ENCODE results near the gene FRYL. TPM values are rescaled to one million over a fixed set of nuclear protein-coding genes. Genes with fewer than 3 reads are reported as not detected.

FRYL gene
- total RNA-seq, 1 donor from 2014 or later = 91.4 TPM

- intact Hi-C loops (cut with micrococcal nuclease) = no loop called here
Observed at GRCh38 chr4:48570646-48571220, 209.3 kb downstream of the FRYL start.

DNA sequence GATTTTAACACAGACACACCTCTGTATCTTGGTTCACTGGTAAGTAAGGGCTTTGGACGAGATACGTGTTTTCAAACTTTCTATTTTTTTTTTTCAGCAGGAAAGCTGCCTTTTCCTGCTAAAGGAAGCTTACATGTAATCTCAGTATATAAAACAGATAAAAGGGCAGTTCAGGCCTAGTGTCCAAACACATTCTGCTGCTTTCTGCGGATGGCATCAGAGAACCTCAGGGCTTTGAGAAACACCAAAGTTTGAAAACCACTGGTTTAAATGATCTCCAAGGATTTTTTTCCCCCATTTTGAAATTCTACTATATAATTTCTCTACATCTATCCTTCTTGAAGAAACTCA, 214.1 kb downstream of the FRYL start:
- intact Hi-C loops (cut with micrococcal nuclease) = no loop called here

DNA sequence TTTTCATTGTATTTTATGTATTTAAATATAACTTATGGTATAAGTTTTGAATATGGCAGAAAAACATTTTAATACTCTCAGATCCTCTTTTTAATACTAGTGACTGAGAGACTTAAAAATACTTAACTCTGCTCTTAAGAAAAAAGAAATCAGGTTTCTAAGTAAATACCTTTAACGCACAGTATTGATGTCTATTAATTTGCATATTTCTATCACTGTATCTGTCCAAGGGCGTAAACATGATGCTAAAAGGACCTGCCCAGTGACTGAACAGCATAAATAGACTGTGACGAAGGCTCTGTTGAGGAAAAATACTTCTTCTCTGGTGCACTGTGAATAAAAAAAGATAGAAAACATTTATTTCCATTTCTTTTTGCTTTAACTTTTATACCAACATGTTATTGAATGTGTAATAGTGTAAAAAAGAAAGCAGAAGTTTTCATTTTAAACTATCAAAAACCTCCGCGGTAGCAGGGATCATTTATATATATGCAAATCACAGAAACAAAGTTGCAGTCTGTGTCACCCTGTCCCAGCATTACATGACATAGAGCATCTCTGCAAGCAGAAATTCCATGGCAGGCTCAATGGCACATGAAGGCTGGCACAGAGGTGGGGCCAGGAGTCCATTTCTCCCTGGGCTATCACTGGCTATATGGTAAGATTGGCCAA, 214.6 kb downstream of the FRYL start:
- intact Hi-C loops (cut with micrococcal nuclease) = no loop called here

GRCh38 chr4:48564151-48564550, 215.9 kb downstream of the FRYL start:
- intact Hi-C loops (cut with micrococcal nuclease) = no loop called here

DNA sequence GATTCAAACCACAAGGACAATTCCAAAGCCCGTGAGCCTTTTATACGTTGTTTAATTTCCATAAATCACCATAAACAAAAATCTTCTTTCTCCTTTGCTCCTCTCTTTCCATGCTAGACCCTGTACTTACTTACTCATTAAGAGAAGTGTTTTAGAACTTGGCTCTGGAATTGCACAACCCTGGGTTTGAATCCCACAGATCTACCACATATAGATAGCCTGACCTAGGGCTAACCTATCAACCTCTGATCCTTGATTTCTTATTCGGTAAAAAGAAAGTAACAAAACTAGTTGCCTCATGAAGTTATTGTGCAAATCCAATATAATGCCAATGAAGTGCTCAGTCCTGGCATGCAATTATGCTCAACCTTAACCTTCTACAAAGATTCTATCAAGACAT, 221.3 kb downstream of the FRYL start:
- intact Hi-C loops (cut with micrococcal nuclease) = no loop called here

GRCh38 chr4:48558026-48558425, 222.1 kb downstream of the FRYL start:
- intact Hi-C loops (cut with micrococcal nuclease) = no loop called here

GRCh38 chr4:48557478-48557877, 222.6 kb downstream of the FRYL start:
- intact Hi-C loops (cut with micrococcal nuclease) = no loop called here

- intact Hi-C loops (cut with micrococcal nuclease) = no loop called here
Observed at GRCh38 chr4:48556268-48556667, 223.8 kb downstream of the FRYL start.

- intact Hi-C loops (cut with micrococcal nuclease) = no loop called here
Observed at GRCh38 chr4:48554606-48555005, 225.5 kb downstream of the FRYL start.

DNA sequence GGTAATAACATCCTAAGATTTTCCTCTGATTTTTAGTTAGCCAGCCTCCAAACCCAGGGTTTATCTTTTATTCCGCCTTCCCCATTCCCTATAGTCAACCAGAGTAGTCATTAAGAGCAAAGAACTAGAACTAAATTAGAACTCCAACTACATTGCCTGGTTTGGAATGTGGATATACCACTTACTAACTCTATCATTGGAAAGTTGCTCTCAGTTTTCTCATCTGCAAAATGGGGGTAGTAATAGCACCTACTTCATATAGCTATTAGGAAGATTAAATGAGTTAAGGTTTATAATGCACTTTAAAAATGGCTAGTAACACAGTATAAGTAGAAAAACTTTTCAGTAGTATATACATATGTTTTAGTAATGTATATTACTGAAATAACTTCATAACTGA, 226.4 kb downstream of the FRYL start:
- intact Hi-C loops (cut with micrococcal nuclease) = no loop called here

GRCh38 chr4:48546336-48546735, 233.7 kb downstream of the FRYL start:
- intact Hi-C loops (cut with micrococcal nuclease) = loop anchor here (1.0 to 5.0 kb wide), 3 partner anchors 101 to 419 kb away; no protein-coding TSS in a partner anchor

GRCh38 chr4:48543796-48544195, 236.3 kb downstream of the FRYL start:
- intact Hi-C loops (cut with micrococcal nuclease) = no loop called here

DNA sequence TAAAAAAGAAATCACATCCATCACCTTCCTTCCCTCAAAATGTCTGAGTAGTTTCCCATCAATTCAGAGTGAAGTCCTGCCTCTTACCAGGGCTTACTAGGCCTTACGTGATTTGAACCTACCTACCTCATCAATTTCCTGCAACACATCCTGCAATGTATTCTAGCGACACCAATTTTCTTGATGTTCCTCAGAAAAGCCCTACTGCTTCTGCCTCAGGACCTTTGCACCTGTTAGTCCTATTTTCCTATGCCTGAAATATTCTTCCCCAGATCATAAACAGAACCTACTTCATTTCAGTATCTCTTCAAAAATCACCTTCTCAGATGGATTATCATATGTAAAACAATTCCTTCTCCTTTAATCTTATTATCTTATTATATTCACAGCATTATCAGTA, 237.2 kb downstream of the FRYL start:
- intact Hi-C loops (cut with micrococcal nuclease) = no loop called here

- intact Hi-C loops (cut with micrococcal nuclease) = no loop called here
Observed at GRCh38 chr4:48539597-48539996, 240.5 kb downstream of the FRYL start.

DNA sequence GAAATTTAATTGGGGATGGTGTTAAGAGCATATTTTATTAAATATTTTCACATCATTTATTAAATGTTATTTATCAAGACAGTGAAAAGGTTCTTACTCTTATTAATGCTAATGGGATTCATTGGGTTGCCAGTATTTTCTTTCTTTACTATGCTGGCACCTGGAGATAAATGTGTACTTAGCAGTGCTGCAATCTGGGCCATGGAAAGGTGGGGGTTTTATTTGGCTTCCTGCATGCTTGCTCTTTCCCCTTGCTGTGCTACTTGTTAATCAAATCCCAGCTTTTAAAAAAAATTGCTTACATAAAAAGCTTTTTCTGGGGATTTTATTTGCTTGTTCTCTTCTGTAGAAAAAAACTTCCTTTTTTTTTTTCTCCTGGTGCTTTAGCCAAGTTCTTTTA, 241.7 kb downstream of the FRYL start:
- intact Hi-C loops (cut with micrococcal nuclease) = no loop called here

DNA sequence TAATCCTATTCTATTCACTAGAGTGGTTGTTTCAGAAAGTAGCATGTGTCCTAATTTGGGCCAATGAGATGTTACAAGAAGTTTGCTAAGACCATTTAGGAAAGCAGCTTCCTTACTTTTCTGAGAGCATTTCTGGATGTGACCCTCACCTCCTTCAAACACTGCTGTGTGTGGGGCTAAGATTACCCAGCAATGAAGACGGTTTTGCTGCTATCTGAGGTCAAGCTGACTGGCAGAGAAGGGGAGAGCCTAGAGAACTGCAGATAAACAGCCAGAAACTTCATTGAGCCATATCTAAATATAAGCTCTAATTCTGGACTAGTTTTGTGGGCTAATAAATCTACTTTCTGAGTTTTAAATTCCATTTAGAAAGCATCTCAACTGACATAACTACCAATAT, 253.7 kb downstream of the FRYL start:
- intact Hi-C loops (cut with micrococcal nuclease) = no loop called here

- intact Hi-C loops (cut with micrococcal nuclease) = no loop called here
Observed at GRCh38 chr4:48518143-48518542, 261.9 kb downstream of the FRYL start.

DNA sequence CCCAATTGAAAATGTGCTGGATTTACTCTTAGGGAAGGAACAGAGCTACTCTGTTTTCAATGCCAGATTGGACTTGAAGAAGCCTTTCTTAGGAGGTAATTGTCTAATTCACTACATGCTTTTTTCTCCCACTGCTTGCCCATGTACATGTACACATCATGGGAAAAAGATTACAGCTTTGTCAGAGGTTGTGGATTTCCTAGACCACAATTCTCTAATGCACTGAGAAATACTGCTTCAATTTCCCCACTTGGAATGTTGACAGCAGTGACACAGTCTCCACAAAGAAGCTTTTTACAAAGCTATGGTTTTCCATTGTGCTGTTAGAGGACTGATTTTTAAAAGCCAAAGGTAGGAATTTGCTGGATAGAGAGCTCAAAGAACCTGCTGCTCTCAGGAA, 270.5 kb downstream of the FRYL start:
- intact Hi-C loops (cut with micrococcal nuclease) = no loop called here

DNA sequence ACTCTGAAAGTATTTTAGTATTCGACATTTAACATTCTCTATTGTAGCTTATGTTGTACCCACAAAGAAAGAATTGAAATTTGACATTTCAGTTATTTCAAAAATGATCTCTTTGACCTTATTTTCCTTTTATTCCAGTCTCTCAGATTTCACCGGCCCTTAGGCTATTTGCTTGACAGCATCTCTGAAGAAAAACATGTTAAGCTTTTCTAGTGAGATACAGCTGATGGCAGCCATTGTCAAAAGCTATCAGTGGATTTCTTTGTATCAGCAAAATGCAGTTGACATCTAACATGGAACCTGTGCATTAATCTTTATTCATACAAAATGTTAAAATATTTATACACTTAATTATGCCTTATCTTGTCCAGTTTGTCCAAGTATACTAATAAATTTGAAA, 273.4 kb downstream of the FRYL start:
- intact Hi-C loops (cut with micrococcal nuclease) = no loop called here

DNA sequence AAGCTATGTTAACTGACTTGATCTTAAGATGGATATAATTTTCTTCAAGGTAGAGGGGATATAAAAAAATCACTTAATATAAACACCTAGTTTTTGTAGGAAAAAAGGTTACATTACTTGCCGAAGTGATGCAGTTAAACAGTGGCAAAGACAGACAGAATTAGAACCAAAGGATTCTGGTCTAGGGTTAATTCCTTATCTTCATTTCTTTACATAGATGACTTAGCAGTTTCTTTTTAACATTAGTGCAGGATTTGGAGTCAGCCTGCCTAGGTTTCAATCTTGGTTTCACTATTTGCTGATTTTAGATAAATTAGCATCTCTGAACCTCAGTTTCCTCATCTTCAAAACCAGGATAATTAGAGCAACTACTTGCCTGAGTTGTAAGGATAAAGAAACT, 275.7 kb downstream of the FRYL start:
- intact Hi-C loops (cut with micrococcal nuclease) = no loop called here

DNA sequence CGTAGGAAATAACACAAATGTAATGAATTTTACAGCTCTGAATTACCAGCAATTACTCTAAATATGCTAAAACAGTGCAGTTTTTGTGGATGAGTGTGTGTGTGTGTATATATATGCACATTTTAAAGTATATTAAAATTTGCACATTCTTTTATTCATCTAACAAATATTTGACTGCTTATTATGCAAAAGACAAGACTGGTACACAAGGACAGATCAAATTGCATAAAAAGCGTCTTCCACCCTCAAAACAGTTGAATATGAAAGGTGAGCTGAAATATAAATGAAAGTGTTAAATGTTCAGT, 276.1 kb downstream of the FRYL start:
- intact Hi-C loops (cut with micrococcal nuclease) = no loop called here

DNA sequence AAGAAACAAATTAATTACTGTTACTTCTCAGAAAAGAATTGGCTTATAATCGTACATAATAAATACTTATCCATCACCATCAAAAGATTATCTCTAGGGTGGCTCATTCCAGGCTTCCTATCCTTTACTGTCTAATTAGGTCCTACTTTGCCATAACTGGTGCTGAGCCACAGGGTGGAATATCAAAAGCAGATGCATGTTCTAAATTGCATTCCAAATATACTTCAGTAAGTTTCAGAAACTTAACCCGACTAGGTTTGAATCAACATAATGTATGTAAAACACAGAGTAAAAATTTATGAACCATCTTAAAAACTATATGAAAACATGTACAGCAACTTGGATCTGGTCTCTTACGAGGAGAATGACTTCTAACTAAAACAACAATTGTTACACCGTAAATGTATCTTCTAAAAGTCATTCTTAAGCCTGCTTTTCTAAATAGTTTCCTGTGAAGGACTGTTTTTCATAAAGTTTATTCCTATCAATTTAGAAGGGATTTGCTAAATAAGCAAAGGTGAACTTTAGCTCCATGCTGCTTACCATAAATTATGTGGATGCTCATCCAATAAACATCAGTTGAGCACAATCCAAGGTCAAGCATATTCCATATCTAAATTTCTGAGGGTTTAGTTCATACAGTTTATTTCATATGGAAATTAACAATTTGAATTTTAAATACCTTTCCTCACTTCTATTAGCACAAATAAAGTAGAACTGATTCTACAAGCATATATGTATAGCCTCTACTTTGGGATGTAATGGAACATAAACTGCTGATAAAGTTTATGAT, 276.6 kb downstream of the FRYL start:
- intact Hi-C loops (cut with micrococcal nuclease) = no loop called here

DNA sequence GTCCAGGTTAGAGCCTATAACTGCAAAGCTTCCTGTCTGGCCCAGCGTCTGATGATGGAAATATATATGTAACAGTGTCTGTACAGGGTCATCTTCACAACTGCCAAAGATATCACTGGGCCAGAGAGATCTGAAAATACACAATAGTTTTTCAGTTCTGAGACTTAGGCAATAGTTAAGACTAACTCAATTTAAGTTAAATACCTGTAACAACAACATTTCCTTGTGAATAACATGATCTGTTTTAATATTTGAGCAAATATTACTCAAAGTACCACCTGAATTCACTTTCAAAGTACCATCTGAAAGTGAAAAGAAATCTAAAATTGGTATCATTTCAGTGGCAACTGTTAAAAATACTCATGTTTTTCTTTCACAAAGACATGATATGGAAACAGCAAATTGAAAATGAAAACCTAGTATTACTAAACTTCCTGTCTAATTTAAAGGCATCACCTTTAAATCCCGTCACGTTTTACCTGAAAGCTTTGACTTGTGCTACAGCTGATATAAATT, 280.5 kb downstream of the FRYL start:
- intact Hi-C loops (cut with micrococcal nuclease) = no loop called here

Data from T-helper 1 cell treated with Interleukin-12 subunit alpha and Interleukin-12 subunit beta and Interleukin-4 antibody, amounts not matched to agents 30 ng/mL and 1 ng/mL, for 36 hours (primary cell).